GM21786 (cell line): ENCODE measurements around the gene ACER1.
"Not testable (repeated sequence)": the region's sequence is repeated elsewhere in the genome, so short reads cannot be mapped to it uniquely, and the experiment has no call there.

Source experiments
- ATAC-seq: cut with Tn5 transposase; IDR thresholded peaks from one replicate; pipeline ENCODE4 v1.9.1; 2021; ENCODE audit not compliant: unreplicated experiment

ACER1 gene

DNA sequence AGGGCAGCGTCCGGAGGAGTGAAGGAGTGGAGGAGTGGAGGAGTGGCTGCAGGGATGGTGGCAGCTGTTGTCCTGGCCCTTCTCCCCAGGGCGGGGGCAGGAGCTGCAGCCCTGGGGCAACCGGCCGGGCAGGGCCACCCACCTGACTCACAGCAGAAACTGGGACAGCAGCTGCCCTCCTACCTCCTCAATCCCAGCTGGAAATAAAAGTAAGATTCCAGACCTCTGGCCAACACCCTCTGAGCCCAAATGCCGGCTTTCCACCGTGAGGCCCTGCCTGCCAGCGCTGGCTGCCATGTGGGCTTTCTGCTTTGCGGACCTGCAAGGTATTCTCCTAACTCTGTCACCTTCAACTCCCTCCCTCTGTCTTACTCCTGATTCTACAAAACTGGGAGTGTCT is 24.6 kb upstream of the ACER1 start:
- ATAC-seq: no peak

DNA sequence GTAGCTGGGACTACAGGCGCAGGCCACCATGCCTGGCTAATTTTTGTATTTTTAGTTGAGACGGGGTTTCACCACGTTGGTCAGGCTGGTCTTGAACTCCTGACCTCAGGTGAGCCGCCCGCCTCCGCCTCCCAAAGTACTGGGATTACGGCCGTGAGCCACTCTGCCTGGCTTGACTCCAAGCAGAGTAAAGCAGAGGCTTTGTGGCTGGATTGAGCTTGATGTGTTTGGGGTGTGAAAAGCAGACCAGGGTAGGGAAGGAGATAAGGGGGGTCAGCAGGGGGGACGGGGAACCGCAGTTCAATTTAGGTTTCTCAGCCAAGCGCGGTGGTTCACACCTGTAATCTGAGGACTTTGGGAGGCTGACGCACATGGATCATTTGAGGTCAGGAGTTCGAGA is 23.8 kb upstream of the ACER1 start:
- ATAC-seq: no peak

DNA sequence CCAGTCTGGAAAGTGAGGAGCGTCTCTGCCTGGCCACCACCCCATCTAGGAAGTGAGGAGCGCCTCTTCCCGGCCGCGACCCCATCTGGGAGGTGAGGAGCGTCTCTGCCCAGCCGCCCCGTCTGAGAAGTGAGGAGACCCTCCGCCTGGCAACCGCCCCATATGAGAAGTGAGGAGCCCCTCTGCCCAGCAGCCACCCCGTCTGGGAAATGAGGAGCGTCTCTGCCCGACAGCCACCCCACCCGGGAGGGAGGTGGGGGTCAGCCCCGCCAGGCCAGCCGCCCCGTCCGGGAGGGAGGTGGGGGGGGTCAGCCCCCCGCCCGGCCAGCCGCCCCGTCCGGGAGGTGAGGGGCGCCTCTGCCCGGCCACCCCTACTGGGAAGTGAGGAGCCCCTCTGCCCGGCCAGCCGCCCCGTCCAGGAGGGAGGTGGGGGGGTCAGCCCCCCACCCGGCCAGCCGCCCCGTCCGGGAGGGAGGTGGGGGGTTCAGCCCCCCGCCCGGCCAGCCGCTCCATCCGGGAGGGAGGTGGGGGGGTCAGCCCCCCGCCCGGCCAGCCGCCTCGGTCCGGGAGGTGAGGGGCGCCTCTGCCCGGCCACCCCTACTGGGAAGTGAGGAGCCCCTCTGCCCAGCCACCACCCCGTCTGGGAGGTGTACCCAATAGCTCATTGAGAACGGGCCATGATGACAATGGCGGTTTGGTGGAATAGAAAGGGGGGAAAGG is 22.1 kb upstream of the ACER1 start:
- ATAC-seq: not testable (repeated sequence)

DNA sequence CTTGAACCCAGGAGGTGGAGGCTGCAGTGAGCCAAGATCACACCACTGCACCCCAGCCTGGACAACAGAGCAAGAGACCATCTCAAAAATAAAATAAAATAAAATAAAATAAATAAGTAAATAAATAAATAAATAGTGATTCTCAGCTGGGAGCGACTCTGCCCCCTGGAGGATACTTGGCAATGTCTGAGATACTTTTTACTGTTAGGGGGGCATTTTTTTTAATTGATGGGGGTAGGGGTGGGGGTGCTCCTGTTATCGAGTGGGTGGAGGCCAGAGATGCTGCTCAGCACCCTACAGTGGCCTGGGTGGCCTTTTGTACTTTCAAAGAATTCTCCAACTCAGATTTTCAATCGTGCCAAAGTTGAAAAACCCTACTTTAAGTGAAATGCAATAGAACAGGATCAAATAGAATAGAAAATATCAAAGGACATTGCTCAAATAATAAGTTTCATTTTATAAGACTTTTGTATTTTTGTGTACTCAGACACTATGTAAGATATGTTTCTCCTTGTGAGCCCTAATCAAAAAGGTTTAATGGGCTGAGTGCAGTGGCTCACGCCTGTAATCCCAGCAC is 20.8 kb upstream of the ACER1 start:
- ATAC-seq: no peak

DNA sequence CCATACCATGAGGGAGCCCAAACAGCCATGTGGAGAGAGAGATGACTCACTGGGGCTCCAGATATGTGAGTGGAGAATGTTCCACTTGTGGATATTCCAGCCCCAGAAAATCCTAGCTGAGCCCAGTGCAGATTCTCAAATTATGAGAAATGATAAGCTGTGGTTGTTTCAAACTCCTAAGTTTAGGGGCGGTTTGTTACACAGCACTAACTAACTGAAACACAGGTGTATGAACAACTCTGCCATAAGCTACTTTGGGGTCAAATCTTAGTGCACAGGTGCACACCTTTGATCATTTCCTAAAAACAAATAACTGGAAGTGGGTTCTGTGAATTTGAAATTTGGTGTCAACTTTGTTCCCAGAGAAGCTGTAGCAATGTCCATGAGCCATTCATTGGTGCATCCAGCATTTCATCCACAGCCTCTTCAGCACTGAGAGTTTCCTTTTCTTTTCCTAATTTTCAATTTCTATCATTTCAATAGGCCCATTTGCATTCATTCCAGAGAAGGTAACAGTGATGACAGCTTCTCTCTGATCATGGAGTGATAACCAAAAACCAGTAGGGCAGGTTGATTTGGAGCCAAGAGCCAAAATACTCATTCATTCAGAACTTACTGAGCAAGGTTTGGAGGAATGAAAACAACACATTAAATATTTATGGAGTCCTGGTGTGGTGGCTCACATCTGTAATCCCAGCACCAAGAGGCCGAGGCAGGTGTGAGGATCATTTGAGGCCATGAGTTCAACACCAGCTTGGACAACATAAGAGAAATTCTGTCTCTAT is 19.2 kb upstream of the ACER1 start:
- no peak for ATAC-seq

DNA sequence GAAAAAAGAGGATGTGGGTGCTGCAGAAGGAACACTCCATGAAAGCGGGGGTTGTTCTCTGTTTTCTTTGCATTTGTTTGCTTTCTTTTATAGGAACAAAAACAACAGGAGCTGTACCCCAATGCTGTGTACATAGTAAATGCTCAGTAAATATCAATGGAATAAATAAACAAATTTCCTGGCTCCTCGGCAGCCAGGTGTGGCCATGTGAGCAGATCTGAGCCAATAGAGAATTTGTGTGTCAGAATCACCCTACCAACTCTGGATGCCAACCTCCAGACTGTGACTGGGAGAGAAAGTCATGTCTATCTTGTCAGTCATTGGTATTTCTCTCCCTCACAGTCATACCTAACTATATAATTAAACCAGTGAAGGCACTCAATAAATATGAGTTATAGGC is 17.3 kb upstream of the ACER1 start:
- no peak for ATAC-seq

DNA sequence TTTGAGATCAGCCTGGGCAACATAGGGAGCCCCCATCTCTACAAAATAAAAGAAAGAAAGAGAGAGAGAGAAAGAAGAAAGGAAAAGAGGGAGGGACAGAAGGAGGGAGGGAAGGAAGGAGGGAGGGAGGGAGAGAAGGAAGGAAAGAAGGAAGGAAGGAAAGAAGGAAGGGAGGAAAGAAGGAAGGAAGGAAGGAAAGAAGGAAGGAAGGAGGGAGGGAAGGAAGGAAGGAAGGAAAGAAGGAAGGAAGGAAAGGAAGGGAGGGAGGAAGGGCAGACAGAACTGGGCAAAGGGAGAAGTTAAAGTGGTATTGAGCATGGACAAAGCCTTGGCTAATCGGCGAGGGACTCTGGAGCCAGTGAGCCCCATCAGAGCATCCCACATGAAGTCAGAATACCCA is 15.9 kb upstream of the ACER1 start:
- not testable (repeated sequence) for ATAC-seq

DNA sequence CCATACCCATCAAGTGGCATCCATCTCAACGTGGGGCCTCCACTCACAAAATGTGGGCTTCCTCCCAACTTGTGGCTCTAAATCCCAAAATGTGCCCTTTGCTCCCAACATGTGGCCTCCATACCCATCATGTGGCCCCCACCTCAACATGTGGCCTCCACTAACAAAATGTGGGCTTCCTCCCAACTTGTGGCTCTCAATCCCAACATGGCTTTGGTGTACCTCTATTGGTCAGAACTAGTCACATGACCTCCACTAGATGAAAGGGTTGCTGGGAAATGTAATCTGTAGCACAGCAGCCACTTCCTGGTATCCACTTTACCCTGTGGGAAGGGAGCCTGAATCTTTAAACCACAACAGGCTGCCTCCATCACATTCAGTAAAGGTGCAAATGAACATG is 10.1 kb upstream of the ACER1 start:
- ATAC-seq: no peak

DNA sequence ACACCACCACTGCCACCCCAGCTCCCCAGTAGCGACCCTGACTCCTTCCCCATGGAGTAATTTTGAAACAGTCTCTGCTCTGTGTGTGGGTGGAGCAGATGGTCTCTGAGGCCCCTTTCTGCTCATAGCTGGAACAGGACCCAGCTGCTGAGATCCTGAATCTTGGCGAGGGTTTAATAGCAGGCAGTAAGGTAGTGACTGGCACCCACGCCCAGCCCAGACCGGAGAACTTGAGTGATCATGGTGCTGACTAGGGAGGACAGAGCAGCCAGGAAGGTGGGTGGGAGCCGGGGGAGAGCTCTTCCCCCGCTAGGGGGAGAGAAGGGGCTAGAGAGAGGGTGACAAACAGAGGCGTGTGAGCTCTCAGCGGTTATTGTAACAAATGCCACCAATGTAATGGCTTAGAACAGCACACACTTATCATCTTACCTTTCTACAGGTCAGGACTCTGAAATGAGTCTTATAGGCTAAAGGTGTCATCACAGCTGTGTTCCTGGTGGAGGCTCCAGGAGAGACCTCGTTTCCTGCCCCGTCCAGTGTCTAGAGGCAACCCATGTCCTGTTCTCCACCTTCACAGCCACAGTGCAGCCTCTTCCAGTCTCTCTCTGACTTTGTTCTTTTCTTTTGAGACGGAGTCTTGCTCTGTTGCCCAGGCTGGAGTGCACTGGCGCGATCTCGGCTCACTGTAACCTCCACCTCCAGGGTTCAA is 7.2 kb upstream of the ACER1 start:
- no peak for ATAC-seq

DNA sequence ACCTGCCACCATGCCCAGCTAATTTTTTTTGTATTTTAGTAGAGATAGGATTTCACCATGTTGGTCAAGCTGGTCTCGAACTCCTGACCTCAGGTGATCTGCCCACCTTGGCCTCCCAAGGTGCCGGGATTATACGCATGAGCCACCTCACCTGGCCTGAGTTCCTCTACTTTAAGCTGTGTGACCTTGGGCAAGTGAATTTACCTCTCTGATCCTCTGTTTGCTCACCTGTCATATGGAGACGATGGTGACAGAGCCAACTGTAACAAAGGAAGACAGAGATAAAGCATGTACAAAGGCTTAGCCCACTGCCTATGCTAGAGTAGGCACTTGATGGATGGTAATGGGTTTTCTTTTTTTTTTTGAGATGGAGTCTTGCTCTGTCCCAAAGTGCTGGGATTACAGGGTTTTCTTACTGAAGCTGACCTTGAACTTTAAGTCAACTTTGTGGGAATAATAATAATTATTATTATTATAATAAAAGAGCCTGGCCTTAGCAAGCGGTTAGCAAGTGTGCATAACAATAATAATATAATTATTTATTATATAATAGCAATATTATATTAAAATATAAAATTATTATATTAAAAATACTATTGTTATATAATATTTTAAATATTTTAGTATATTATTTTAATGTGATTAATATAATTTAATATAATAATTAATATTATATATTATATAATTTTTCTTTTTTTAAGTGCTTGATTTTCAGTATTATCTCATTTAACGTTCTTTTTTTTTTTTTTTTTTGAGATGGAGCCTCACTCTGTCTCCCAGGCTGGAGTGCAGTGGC is 1.3 kb upstream of the ACER1 start:
- ATAC-seq: no peak

DNA sequence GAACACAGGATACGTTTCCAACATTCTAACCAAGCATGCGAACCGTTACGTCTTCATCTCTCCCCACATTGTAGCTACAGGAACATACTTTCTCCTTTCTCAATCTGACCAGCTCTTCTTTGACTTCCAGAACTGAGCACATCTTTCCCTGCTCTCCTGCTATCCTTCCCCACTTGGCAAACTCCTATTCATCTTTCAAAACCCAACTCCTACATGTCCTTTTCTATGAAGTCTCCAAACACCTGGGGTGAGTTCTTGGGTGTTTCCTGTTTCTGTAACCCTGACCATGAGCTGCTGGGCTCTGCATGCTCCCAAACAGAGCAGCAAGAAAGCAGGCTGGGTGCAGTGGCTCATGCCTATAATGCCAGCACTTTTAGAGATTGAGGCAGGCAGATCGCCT is 6.6 kb downstream of the ACER1 start:
- ATAC-seq: no peak

DNA sequence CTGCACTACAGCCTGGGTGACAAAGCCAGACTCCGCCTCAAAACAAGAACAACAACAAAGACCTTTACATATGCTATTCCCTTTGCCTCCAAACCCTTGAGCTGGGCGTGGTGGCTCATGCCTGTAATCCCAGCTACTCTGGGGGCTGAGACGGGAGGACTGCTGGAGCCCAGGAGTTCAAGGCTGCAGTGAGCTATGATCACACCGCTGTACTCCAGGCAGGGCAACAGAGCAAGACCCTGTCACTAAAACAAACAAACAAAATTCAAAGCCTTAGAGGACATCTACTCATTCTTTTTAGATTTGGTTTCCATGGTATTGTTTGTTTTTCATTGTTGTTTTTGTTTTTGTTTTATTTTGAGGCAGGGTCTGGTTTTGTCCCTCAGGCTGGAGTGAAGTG is 7.8 kb downstream of the ACER1 start:
- no peak for ATAC-seq

DNA sequence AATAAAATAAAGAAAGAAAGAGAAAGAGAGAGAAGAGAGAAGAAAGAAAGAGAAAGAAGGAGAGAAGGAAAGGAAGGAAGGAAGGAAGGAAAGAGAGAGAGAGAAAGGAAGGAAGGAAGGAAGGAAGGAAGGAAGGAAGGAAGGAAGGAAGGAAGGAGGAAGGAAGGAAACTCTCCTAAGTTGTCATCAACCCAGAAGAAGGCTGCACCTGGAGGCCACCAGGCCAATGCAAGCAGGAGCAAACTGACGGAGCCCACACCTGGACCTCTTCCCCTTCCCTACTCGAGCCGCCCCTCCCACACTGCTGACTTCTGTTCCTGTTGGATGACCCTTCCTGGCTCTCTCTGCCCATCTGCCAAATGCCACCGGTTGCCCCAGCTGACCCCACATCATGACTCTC is 8.7 kb downstream of the ACER1 start:
- ATAC-seq: no peak

DNA sequence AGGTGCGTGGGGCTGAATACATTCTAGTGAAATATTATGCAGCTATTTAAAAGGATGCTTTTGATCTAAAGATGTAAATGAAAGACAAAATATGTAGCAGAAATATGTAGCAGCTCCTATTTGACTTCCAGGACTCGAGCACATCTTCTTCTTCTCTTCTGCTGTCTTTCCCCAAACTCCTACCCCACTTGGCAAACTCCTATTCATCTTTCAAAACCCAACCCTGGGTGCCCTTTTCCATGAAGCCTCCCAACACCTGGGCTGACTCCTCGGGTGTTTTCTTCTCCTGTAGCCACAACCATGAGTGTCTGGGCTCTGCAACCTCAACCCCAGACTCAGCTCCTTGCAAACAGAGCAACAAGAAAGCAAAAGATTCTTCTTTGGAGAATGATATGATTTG is 11.1 kb downstream of the ACER1 start:
- ATAC-seq: no peak

DNA sequence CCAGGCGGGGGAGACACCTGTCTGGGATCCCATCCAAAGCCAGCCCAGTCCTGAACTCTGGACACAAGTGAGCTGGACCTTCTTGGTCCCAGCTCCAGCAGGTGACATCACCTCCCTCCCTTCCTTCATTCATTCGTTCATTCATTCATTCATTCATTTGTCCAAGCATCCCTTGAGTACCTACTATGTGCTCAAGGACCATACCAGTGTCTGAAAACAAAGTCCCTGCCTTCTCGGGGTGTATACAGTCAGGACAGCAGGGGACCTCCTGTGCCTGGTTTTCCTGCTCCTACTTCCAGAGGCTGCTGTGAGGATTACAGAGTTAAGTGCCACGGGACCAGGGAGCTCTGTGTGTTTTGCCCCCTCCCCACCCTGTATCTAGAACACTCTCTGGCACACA is 14.0 kb downstream of the ACER1 start:
- ATAC-seq: no peak

DNA sequence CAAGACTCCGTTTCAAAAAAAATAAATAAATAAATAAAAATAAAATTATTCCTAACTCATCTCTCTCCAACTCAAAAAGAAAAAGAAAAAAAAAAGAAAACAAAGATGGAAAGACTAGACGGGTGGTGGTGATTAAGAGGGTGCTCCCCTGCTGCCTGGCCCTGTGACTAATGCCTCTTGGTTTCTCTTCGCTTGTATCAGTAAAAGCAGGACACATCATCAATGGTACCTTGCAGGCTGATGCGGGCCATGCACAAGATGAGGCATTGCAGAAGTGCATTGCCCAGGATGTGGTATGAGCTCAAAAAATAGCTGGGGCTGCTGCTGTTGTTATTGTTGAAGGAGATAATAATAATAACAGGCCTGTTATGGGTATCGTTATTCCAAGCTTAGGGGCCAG is 14.6 kb downstream of the ACER1 start:
- no peak for ATAC-seq

DNA sequence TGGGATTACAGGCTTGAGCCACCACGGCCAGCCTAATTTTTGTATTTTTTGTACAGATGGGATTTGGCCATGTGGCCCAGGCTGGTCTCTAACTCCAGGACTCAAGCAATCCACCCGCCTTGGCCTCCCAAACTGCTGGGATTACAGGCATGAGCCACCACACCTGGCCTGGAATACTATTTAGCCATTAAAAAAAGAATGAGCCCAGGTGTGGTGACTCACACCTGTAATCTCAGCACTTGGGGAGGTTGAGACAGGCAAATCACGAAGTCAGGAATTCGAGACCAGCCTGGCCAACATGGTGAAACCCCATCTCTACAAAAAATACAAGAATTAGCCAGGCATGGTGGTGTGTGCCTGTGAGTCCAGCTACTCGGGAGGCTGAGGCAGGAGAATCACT is 17.8 kb downstream of the ACER1 start:
- ATAC-seq: not testable (repeated sequence)

DNA sequence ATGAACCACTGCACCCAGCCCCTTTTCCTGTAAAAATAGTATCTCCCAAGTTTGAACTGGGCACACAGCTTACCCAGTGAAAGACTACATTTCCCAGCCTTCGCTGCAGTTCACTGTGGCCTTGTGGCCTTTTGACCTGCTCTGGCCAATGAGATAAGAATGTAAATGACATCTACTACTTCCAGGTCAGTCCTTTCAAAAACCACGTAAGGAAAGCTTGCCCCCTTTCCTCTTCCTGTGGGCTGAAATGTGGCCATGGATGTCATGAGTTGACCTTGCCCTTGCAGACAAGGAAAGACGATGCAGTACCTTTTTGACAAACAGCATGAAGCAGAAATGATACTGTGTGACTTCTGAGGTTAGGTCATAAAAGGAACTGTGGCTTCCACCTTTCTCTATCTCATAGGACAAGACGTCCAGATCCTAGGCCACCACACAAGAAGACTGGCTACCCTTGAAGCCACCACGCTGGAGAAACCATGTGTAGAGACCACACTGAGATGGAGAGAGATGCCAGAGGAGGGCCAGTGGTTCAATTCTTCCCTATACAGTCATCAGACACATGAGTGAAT is 19.9 kb downstream of the ACER1 start:
- no peak for ATAC-seq

DNA sequence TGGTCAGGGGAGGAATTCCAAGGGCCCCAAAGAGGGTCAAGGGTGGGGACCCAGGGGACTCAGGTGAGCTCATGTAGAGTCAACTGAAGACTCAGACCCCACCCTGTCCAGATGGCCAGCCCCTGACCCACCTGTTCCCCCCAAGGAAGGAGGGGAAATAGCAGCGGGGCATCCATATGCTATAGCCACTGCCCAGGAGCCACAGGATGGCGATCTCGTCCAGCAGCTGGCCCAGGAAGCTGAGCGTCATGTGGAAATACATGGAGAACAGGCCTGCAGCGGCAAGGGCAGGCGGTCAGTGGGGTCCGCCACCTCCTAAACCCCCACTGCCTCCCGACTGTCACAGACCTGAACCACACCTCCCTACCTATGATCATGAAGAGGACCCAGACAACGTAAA is 21.4 kb downstream of the ACER1 start:
- no peak for ATAC-seq

DNA sequence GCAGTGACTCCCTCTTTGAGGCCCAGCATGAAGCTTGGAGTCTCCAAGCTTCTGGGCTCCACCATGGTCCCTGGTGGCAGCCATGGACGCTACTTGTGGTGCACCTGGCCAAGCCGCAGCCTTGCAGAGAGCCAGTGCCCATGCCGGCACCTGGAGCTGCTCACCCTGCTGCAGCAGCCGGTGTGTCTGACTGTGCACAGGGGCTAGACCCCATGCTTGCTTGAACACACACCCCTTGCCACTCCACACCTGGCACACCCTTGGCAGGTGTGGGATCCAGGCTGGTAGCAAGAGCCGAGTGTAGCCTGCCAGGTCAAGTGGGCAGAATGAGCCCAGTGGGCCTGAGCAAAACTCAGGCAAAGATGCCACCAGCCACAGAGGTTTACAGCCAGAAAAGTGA is 35.0 kb downstream of the ACER1 start:
- no peak for ATAC-seq

DNA sequence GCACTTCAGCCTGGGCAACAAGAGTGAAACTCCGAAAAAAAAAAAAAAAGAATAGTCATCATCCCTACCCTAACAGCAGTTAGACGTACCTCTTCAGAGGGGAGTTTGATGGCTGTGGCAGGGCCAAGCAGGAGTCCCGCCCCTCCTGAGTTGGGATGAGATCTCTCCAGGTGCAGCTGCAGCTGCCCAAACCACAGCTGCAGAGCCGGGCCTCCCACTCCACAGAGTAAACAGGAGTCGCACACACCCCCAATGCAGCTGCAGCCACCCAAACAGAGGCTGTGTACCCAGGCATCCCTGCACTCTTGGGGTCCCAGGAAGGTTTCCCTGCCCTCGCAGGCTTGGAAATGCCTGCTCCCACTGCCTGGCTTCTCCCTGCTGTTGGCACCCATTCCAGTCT is 36.2 kb downstream of the ACER1 start:
- ATAC-seq: no peak
